ENCODE results near the gene SLC35F3.

GRCh38 chr1:234237393-234237792 is 332.9 kb downstream of the SLC35F3 start:
- no peak for TF ChIP-seq ELF1 (IDR thresholded peaks at IDR 0.05)
- TF ChIP-seq CTCF (IDR thresholded peaks at IDR 0.05): no peak
- no peak for TF ChIP-seq RXRA (IDR thresholded peaks at IDR 0.05; ENCODE audit: borderline replicate concordance, low read depth)
- TF ChIP-seq TAF1 (IDR thresholded peaks at IDR 0.05; ENCODE audit: borderline replicate concordance, low read depth, low read length): no peak
- no peak for TF ChIP-seq RAD21 (IDR thresholded peaks at IDR 0.05; ENCODE audit: low read length)
- no peak for TF ChIP-seq MAX (IDR thresholded peaks at IDR 0.05; ENCODE audit: low read depth)
- no peak for TF ChIP-seq POLR2AphosphoS5 (IDR thresholded peaks at IDR 0.05; ENCODE audit: low read depth, low read length)
- TF ChIP-seq ZBTB33 (IDR thresholded peaks at IDR 0.05; ENCODE audit: borderline replicate concordance, low read depth): no peak
- TF ChIP-seq FOXJ3 (CRISPR knock-in tag; IDR thresholded peaks at IDR 0.05): no peak
- no peak for TF ChIP-seq SMC3 (IDR thresholded peaks at IDR 0.05; ENCODE audit: low read depth, low read length)
- TF ChIP-seq USF2 (IDR thresholded peaks at IDR 0.05; ENCODE audit: borderline replicate concordance, low read depth, low read length): no peak
- TF ChIP-seq MXI1 (IDR thresholded peaks at IDR 0.05; ENCODE audit: low read depth, low read length): no peak
- no peak for TF ChIP-seq FOXM1 (IDR thresholded peaks at IDR 0.05; ENCODE audit: low read depth)
- no peak for TF ChIP-seq JUND (IDR thresholded peaks at IDR 0.05)

All from SK-N-SH (cell line).